ENCODE data around the gene OSTF1. TPM values are rescaled to one million over a fixed set of nuclear protein-coding genes. Genes with fewer than 3 reads are reported as not detected.

Gene OSTF1
- total and polyA plus RNA-seq, 2 experiments from 2014 or later: 15.6 to 24.0 TPM

- TF ChIP-seq REST (IDR thresholded peaks at IDR 0.05; ENCODE audit: unreplicated experiment): no peak
- no peak for TF ChIP-seq POLR2AphosphoS5 (IDR thresholded peaks at IDR 0.05; ENCODE audit: low read depth)
Measured at GRCh38 chr9:75184471-75184870, 96.2 kb downstream of the OSTF1 start (continued).

DNA sequence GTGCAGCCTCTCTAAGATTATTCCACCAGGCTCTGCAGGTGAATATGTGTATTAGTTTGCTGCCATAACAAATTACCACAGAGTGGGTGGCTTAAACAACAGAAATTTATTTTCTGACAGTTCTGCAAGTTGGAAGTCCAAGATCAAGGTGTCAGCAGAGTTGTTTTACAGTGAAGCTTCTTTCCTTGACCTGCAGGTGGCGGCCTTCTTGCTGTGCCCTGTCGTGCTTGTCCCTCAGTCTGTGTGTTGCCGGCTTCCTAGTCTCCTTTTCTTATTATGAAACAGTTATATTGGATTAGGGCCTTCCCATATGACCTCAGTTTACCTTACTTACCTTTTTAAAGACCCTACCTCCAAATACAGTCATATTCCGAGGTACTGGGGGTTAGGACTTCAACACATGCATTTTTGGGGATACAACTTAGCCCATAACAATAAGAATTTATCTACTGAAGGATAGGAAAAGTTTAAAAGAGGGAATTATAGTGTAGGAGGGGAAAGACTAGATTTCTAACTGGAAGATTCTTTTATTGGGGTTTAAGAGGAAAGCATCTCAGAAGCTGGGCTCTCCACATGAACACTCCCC lies 97.4 kb downstream of the OSTF1 start:
- Histone ChIP-seq H3K27me3 (ENCODE audit: insufficient read depth) (no peaks in the 10 kb centered on the region), H3K79me2 (replicated peaks; ENCODE audit: insufficient read depth) (no peaks in the 10 kb centered on the region), H3K4me1 (ENCODE audit: insufficient read depth) (no peaks in the 10 kb centered on the region), H3K36me3 (ENCODE audit: insufficient read depth) (no peaks in the 10 kb centered on the region), H3K9me2 (ENCODE audit: insufficient read depth) (no peaks in the 10 kb centered on the region), H3F3A (replicated peaks; ENCODE audit: low read depth) (no peaks in the 10 kb centered on the region), H4K20me1 (replicated peaks; ENCODE audit: insufficient read depth) (no peaks in the 10 kb centered on the region), H2AFZ (no peak overlapping the region), H3K27ac (ENCODE audit: low read depth) (no peak overlapping the region), H3K4me3 (no peak overlapping the region), H3K4me2 (no peak overlapping the region)
- DNase-seq (ENCODE audit: low spot score) (peak; percentile 76), ATAC-seq (peak; percentile 89)
- H3K27ac Mint-ChIP-seq: no peak overlapping the region
- no peaks in the 10 kb centered on the region for H3K27me3 Mint-ChIP-seq (ENCODE audit: insufficient read depth, low read depth, poor library complexity)
- no peak overlapping the region for H3K4me3 Mint-ChIP-seq
- H3K4me1 Mint-ChIP-seq: no peaks in the 10 kb centered on the region
- no peaks in the 10 kb centered on the region for H3K36me3 Mint-ChIP-seq (ENCODE audit: low read depth)
- TF ChIP-seq, protein P1, sequence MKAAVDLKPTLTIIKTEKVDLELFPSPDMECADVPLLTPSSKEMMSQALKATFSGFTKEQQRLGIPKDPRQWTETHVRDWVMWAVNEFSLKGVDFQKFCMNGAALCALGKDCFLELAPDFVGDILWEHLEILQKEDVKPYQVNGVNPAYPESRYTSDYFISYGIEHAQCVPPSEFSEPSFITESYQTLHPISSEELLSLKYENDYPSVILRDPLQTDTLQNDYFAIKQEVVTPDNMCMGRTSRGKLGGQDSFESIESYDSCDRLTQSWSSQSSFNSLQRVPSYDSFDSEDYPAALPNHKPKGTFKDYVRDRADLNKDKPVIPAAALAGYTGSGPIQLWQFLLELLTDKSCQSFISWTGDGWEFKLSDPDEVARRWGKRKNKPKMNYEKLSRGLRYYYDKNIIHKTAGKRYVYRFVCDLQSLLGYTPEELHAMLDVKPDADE (IDR thresholded peaks at IDR 0.05): no peak
- no peak for TF ChIP-seq EZH2 (IDR thresholded peaks at IDR 0.05; ENCODE audit: low read depth, unreplicated experiment)
- TF ChIP-seq, protein P2, sequence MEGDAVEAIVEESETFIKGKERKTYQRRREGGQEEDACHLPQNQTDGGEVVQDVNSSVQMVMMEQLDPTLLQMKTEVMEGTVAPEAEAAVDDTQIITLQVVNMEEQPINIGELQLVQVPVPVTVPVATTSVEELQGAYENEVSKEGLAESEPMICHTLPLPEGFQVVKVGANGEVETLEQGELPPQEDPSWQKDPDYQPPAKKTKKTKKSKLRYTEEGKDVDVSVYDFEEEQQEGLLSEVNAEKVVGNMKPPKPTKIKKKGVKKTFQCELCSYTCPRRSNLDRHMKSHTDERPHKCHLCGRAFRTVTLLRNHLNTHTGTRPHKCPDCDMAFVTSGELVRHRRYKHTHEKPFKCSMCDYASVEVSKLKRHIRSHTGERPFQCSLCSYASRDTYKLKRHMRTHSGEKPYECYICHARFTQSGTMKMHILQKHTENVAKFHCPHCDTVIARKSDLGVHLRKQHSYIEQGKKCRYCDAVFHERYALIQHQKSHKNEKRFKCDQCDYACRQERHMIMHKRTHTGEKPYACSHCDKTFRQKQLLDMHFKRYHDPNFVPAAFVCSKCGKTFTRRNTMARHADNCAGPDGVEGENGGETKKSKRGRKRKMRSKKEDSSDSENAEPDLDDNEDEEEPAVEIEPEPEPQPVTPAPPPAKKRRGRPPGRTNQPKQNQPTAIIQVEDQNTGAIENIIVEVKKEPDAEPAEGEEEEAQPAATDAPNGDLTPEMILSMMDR (conservative IDR thresholded peaks at IDR 0.05; ENCODE audit: low read depth in 2 of 2): peak; percentile 79 to 80
- H3K9me3 Mint-ChIP-seq: no peaks in the 10 kb centered on the region

- ATAC-seq (no peak), DNase-seq (ENCODE audit: low spot score) (peak; percentile 25)
- Histone ChIP-seq H3K9me2 (ENCODE audit: insufficient read depth) (no peaks in the 10 kb centered on the region), H3F3A (replicated peaks; ENCODE audit: low read depth) (no peaks in the 10 kb centered on the region), H3K4me1 (ENCODE audit: insufficient read depth) (no peaks in the 10 kb centered on the region), H3K27ac (ENCODE audit: low read depth) (no peak overlapping the region), H3K79me2 (replicated peaks; ENCODE audit: insufficient read depth) (no peaks in the 10 kb centered on the region), H3K27me3 (ENCODE audit: insufficient read depth) (no peaks in the 10 kb centered on the region), H3K4me2 (no peak overlapping the region), H3K4me3 (no peak overlapping the region), H4K20me1 (replicated peaks; ENCODE audit: insufficient read depth) (no peaks in the 10 kb centered on the region), H3K36me3 (ENCODE audit: insufficient read depth) (no peaks in the 10 kb centered on the region), H2AFZ (no peak overlapping the region)
- Mint-ChIP-seq H3K4me3 (no peak overlapping the region), H3K9me3 (no peaks in the 10 kb centered on the region), H3K36me3 (ENCODE audit: low read depth) (no peaks in the 10 kb centered on the region), H3K27me3 (ENCODE audit: insufficient read depth, low read depth, poor library complexity) (no peaks in the 10 kb centered on the region), H3K27ac (no peak overlapping the region), H3K4me1 (no peaks in the 10 kb centered on the region)
- TF ChIP-seq, protein P2 (conservative IDR thresholded peaks at IDR 0.05; ENCODE audit: low read depth in 2 of 2): peak in 1 of 2 experiments; percentile 96; a peak in 3 of 4 replicates
- no peak for TF ChIP-seq ZNF114 (CRISPR knock-in tag; IDR thresholded peaks at IDR 0.05)
Measured at GRCh38 chr9:75186767-75187380, 98.6 kb downstream of the OSTF1 start.
